Activated B cell treated with CpG ODN at 0.5 μM for 24 hours (primary cell): ENCODE data around the gene EME2. TPM values are rescaled to one million over a fixed set of nuclear protein-coding genes. Genes with fewer than 3 reads are reported as not detected.

Source experiments
- ATAC-seq: fragments of 200-7000 bp; cut with Tn5 transposase; one replicate; pipeline ENCODE4 v1.10.0; 2021; ENCODE audit warnings: low read depth, mild to moderate bottlenecking, moderate library complexity
- CTCF ChIA-PET: fragments of 350-600 bp; sonication (Branson Sonifier 250); formaldehyde crosslinking; loops from one replicate; lab custom pipeline; 2021; ENCODE audit warnings: antibody characterized with exemption; lab: Charles Lee
- POLR2A ChIA-PET: fragments of 350-600 bp; sonication (Branson Sonifier 250); formaldehyde crosslinking; loops from one replicate; lab custom pipeline; 2021; ENCODE audit warnings: antibody characterized with exemption; lab: Charles Lee
- DNase-seq: peaks from one replicate; pipeline ENCODE4 v3.0.0; 2022
- H3K27ac Mint-ChIP-seq: one replicate; pipeline ENCODE4 v1.8.0; 2020; ENCODE audit warnings: mixed read lengths
- H3K27me3 Mint-ChIP-seq: one replicate; pipeline ENCODE4 v1.8.0; 2021; ENCODE audit warnings: mixed read lengths
- H3K36me3 Mint-ChIP-seq: one replicate; pipeline ENCODE4 v1.8.0; 2021; ENCODE audit warnings: low read depth, mixed read lengths
- H3K4me1 Mint-ChIP-seq: one replicate; pipeline ENCODE4 v1.8.0; 2021; ENCODE audit warnings: mixed read lengths
- H3K4me3 Mint-ChIP-seq: one replicate; pipeline ENCODE4 v1.8.0; 2020; ENCODE audit warnings: mild to moderate bottlenecking, mixed read lengths
- H3K9me3 Mint-ChIP-seq: one replicate; pipeline ENCODE4 v1.8.0; 2020; ENCODE audit warnings: mixed read lengths
- intact Hi-C: fragments of 100-400 bp; cut with micrococcal nuclease; formaldehyde crosslinking; loops from one replicate; pipeline ENCODE4 v1.15.1; 2024
- total RNA-seq: library from RNA; stranded (reverse); gene quantifications from 2 replicates; pipeline ENCODE4 v1.2.3, GENCODE V29; 2022
- TF ChIP-seq, protein P1 (sequence below): fragments of 200-600 bp; IDR thresholded peaks from one replicate; pipeline ENCODE4 v1.8.0; 2022; ENCODE audit warnings: antibody characterized with exemption, mild to moderate bottlenecking

The EME2 gene
- total RNA-seq, 1 donor from 2014 or later, result 49.9 TPM

GRCh38 chr16:1768061-1768766, 4.4 kb upstream of the EME2 start:
- Mint-ChIP-seq H3K36me3 (peaks cover 50% of the 10 kb centered on the region), H3K27me3 (no peaks in the 10 kb centered on the region), H3K4me3 (no peak overlapping the region), H3K9me3 (no peaks in the 10 kb centered on the region), H3K4me1 (peaks cover 17% of the 10 kb centered on the region), H3K27ac (peak overlapping the region; percentile 35)
- POLR2A ChIA-PET, result interaction anchor here (0.9 to 1.9 kb wide), 2 partner anchors 43 to 62 kb away, joined by 3 to 10 read pairs; partner anchors contain the start of gene MAPK8IP3
- DNase-seq, result no peak
- ATAC-seq, result no peak
- CTCF ChIA-PET, result no interaction called here
- intact Hi-C loops, result no loop called here
- TF ChIP-seq, protein P1, sequence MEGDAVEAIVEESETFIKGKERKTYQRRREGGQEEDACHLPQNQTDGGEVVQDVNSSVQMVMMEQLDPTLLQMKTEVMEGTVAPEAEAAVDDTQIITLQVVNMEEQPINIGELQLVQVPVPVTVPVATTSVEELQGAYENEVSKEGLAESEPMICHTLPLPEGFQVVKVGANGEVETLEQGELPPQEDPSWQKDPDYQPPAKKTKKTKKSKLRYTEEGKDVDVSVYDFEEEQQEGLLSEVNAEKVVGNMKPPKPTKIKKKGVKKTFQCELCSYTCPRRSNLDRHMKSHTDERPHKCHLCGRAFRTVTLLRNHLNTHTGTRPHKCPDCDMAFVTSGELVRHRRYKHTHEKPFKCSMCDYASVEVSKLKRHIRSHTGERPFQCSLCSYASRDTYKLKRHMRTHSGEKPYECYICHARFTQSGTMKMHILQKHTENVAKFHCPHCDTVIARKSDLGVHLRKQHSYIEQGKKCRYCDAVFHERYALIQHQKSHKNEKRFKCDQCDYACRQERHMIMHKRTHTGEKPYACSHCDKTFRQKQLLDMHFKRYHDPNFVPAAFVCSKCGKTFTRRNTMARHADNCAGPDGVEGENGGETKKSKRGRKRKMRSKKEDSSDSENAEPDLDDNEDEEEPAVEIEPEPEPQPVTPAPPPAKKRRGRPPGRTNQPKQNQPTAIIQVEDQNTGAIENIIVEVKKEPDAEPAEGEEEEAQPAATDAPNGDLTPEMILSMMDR, result no peak

DNA sequence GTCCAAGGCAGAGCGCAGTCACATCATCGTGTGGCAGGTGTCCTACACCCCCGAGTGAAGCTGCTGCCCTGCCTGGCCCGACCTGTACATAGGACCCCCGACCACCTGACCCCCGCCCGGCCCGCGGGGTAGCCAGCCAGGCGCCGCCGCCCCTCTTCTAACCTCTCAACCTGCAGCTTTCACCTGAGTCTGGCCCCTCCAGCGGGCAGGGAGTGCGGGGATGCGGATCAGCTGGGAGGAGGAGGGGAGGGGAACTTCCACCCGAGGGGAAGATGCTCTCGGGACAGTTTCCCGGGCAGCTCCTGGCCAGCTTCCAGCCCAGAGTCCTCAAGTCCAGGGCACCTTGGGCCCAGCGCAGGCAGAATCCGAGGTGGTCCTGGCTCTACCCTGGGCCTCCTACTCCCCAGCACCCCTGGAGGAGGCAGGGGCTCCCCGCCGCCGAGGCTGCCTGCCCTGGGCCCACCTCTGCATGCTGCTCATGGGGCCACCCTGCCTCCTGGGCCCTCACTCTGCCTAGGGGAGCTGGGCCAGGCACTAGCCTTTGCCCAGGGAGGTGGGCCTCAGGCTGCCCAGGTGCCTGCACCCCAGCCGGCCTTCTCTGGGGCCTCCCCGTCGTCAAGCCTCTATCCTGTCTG, 3.7 kb upstream of the EME2 start:
- POLR2A ChIA-PET, result interaction anchor here (0.6 to 1.9 kb wide), 5 partner anchors 10 to 386 kb away, joined by 3 to 10 read pairs (median 4); partner anchors contain the start of genes MAPK8IP3, NUBP2, SPSB3 and TRAF7
- ATAC-seq (no peak), DNase-seq (no peak)
- Mint-ChIP-seq H3K27me3 (no peaks in the 10 kb centered on the region), H3K4me3 (no peak overlapping the region), H3K4me1 (peaks cover 18% of the 10 kb centered on the region), H3K27ac (no peak overlapping the region), H3K9me3 (no peaks in the 10 kb centered on the region), H3K36me3 (peaks cover 50% of the 10 kb centered on the region)
- TF ChIP-seq, protein P1, result no peak
- intact Hi-C loops, result no loop called here
- CTCF ChIA-PET, result interaction anchor here (2.1 kb wide), 1 partner anchor 62 kb away, joined by 8 read pairs; the partner anchor contains the start of gene MAPK8IP3

DNA sequence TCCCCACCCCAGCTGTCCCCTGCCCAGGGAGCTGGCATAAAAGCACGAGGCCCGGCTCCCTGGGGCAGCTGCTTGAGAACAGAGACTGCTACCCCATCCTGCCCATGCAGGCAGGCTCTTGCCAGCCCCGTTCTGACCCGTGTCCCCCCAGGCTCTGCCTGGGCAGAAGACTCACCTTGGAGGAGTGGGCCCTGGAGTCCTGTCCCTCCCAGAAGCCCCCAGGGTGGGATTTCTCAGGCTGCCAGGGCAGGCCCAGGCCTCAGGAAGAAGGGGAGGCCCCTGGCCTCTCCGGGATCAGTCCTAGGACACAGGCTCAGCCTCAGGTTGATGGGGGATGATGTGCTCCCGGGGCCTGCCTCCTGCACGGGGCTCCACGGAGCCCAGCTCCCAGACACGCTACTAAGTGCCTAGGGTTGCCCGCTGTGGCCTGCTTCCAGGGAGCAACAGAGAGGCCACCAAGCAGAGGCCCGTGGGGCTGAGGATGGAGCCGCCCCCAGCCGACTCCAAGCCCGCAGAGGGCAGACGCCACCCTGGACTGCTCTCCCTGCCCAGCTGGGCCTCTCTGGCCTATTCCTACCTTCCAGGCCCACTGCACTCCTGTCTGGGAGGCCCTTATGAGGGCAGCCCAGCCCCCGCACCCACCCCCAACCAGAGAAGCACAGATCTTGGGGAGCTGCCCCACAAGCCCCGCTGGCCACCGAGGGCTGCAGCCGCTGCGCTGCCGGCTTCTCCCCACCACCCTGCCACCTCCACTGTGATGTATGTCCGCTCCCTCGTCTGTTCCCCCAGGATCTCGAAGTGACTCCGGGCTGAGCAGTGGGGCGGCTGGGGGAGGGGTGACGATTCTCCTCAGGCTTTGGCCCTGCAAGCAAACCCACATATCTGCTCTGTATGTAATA, 3.0 kb upstream of the EME2 start:
- peaks cover 21% of the 10 kb centered on the region for H3K4me1 Mint-ChIP-seq
- H3K27me3 Mint-ChIP-seq, result no peaks in the 10 kb centered on the region
- TF ChIP-seq, protein P1, result no peak
- peak overlapping the region; percentile 41 for H3K4me3 Mint-ChIP-seq
- ChIA-PET CTCF (interaction anchor here (1.2 to 2.1 kb wide), 2 partner anchors 13 to 63 kb away, joined by 6 to 8 read pairs; partner anchors contain the start of genes MAPK8IP3, NUBP2 and SPSB3), POLR2A (interaction anchor here (0.6 to 5.6 kb wide), 15 partner anchors 9 to 695 kb away, joined by 3 to 88 read pairs (median 4); partner anchors contain the start of genes JPT2, MAPK8IP3, NUBP2 and RPS2)
- DNase-seq (no peak), ATAC-seq (no peak)
- H3K36me3 Mint-ChIP-seq, result peaks cover 50% of the 10 kb centered on the region
- intact Hi-C loops, result loop anchor here (2.0 to 5.0 kb wide), 2 partner anchors 157 to 427 kb away; partner anchors contain the start of genes CRAMP1 and IFT140
- H3K9me3 Mint-ChIP-seq, result no peaks in the 10 kb centered on the region
- H3K27ac Mint-ChIP-seq, result peak overlapping the region; percentile 69

GRCh38 chr16:1770328-1771187, 2.1 kb upstream of the EME2 start:
- DNase-seq, result peak; percentile 60
- peaks cover 24% of the 10 kb centered on the region for H3K4me1 Mint-ChIP-seq
- TF ChIP-seq, protein P1, result no peak
- intact Hi-C loops, result loop anchor here (2.0 to 5.0 kb wide), 2 partner anchors 158 to 428 kb away; partner anchors contain the start of genes CRAMP1 and IFT140
- ChIA-PET CTCF (interaction anchor here (1.2 to 2.1 kb wide), 2 partner anchors 12 to 64 kb away, joined by 6 to 8 read pairs; partner anchors contain the start of genes MAPK8IP3, NUBP2 and SPSB3), POLR2A (interaction anchor here (0.5 to 5.6 kb wide), 19 partner anchors 8 to 694 kb away, joined by 3 to 88 read pairs (median 4); partner anchors contain the start of genes FAHD1, JPT2, MAPK8IP3 and NUBP2)
- H3K4me3 Mint-ChIP-seq, result peak overlapping the region; percentile 80
- peak overlapping the region; percentile 69 for H3K27ac Mint-ChIP-seq
- peak; percentile 48 for ATAC-seq
- H3K9me3 Mint-ChIP-seq, result no peaks in the 10 kb centered on the region
- H3K36me3 Mint-ChIP-seq, result peaks cover 45% of the 10 kb centered on the region
- H3K27me3 Mint-ChIP-seq, result no peaks in the 10 kb centered on the region
